Mesothelial cell of epicardium (in vitro differentiated cells): ENCODE measurements around the gene IGFL2. TPM values are rescaled to one million over a fixed set of nuclear protein-coding genes. Genes with fewer than 3 reads are reported as not detected.

Source experiments
- DNase-seq, 2 experiments: peaks; one replicate each; pipeline ENCODE4 v3.0.0; 2021; ENCODE audit warnings: low spot score in 2 of 2; ENCODE audit not compliant: unreplicated experiment in 2 of 2
- H3K27ac Mint-ChIP-seq: 2 replicates; pipeline ENCODE4 v1.8.0; 2021; ENCODE audit warnings: mixed read lengths
- H3K27me3 Mint-ChIP-seq: 2 replicates; pipeline ENCODE4 v1.8.0; 2021; ENCODE audit warnings: low read depth, mixed read lengths
- H3K36me3 Mint-ChIP-seq: 2 replicates; pipeline ENCODE4 v1.8.0; 2021; ENCODE audit warnings: mixed read lengths
- H3K4me1 Mint-ChIP-seq: 2 replicates; pipeline ENCODE4 v1.8.0; 2021; ENCODE audit warnings: mixed read lengths
- H3K4me3 Mint-ChIP-seq: 2 replicates; pipeline ENCODE4 v1.8.0; 2021; ENCODE audit warnings: mild to moderate bottlenecking, moderate library complexity, mixed read lengths
- H3K9me3 Mint-ChIP-seq: 2 replicates; pipeline ENCODE4 v1.8.0; 2021; ENCODE audit warnings: mixed read lengths
- CTCF ChIP-seq: fragments of 200-600 bp; sonication (generic); IDR thresholded peaks from one replicate; pipeline ENCODE4 v1.5.0; 2021; ENCODE audit warnings: antibody characterized with exemption; ENCODE audit not compliant: unreplicated experiment
- total RNA-seq: library from RNA; stranded (reverse); gene quantifications from 3 replicates; pipeline ENCODE4 v1.2.1, GENCODE V29; 2021

Gene IGFL2
- total RNA-seq, 1 donor from 2014 or later: 2.0 TPM

GRCh38 chr19:46118136-46118535 lies 29.9 kb upstream of the IGFL2 start:
- peak overlapping the region; percentile 75 for H3K27ac Mint-ChIP-seq
- H3K4me1 Mint-ChIP-seq: peaks cover 43% of the 10 kb centered on the region
- no peaks in the 10 kb centered on the region for H3K27me3 Mint-ChIP-seq
- no peak for DNase-seq
- TF ChIP-seq CTCF: no peak
- peaks cover 3% of the 10 kb centered on the region for H3K36me3 Mint-ChIP-seq
- peaks cover 5% of the 10 kb centered on the region for H3K9me3 Mint-ChIP-seq
- H3K4me3 Mint-ChIP-seq: no peak overlapping the region

- peaks cover 8% of the 10 kb centered on the region for H3K4me1 Mint-ChIP-seq
- H3K27me3 Mint-ChIP-seq: no peaks in the 10 kb centered on the region
- peak within 1 kb of the TSS; percentile 68 for H3K27ac Mint-ChIP-seq
- H3K9me3 Mint-ChIP-seq: peaks cover 13% of the 10 kb centered on the region
- H3K4me3 Mint-ChIP-seq: no peak within 1 kb of the TSS
- no peak for TF ChIP-seq CTCF
- peaks cover 3% of the 10 kb centered on the region for H3K36me3 Mint-ChIP-seq
- no peak for DNase-seq
These were observed 23.4 kb upstream of the IGFL2 start, which contains the start of gene IGFL3 for GRCh38 chr19:46124638-46125115. Gene IGFL3 (minus strand): TSS chr19:46124688. CDS start chr19:46124649, 39 bp downstream.

GRCh38 chr19:46125447-46125846 lies 22.6 kb upstream of the IGFL2 start:
- no peak for TF ChIP-seq CTCF
- Mint-ChIP-seq H3K9me3 (peaks cover 10% of the 10 kb centered on the region), H3K4me1 (peaks cover 8% of the 10 kb centered on the region), H3K27ac (no peak overlapping the region), H3K27me3 (no peaks in the 10 kb centered on the region), H3K4me3 (no peak overlapping the region), H3K36me3 (no peaks in the 10 kb centered on the region)
- DNase-seq: no peak

- Mint-ChIP-seq H3K27me3 (no peaks in the 10 kb centered on the region), H3K4me3 (no peak overlapping the region), H3K36me3 (peaks cover 2% of the 10 kb centered on the region), H3K9me3 (peaks cover 14% of the 10 kb centered on the region), H3K27ac (no peak overlapping the region), H3K4me1 (peaks cover 8% of the 10 kb centered on the region)
- no peak for DNase-seq
- no peak for TF ChIP-seq CTCF
These were observed 21.9 kb upstream of the IGFL2 start for GRCh38 chr19:46126086-46126580.

- no peak overlapping the region for H3K4me3 Mint-ChIP-seq
- H3K9me3 Mint-ChIP-seq: peaks cover 36% of the 10 kb centered on the region
- H3K4me1 Mint-ChIP-seq: peaks cover 22% of the 10 kb centered on the region
- TF ChIP-seq CTCF: no peak
- peak overlapping the region; percentile 94 for H3K27ac Mint-ChIP-seq
- no peaks in the 10 kb centered on the region for H3K27me3 Mint-ChIP-seq
- H3K36me3 Mint-ChIP-seq: peaks cover 16% of the 10 kb centered on the region
- DNase-seq: no peak
These were observed 16.4 kb upstream of the IGFL2 start for GRCh38 chr19:46131485-46132143.
